A549 (cell line): Measurements from ENCODE around the gene RCCD1. TPM values are rescaled to one million over a fixed set of nuclear protein-coding genes. Genes with fewer than 3 reads are reported as not detected.

Experiments used
- ATAC-seq, 2 experiments: fragments of 200-7000 bp in 1 of 2; fragments of >200 bp in 1 of 2; cut with Nextera tagmentation in 1 of 2; cut with Tn5 transposase in 1 of 2; 3 replicates each; pipeline versions ENCODE4 v1.8.0 to v1.9.1; 2018 to 2020; ENCODE audit warnings: mild to moderate bottlenecking in 1 of 2, moderate library complexity in 1 of 2
- CTCF ChIA-PET: fragments of 300-600 bp; sonication (Branson Sonifier 250); formaldehyde crosslinking; extraction: SDS; loops from one replicate; lab custom pipeline; 2021; ENCODE audit warnings: antibody characterized with exemption, inconsistent platforms; lab: Yijun Ruan, JAX
- POLR2A ChIA-PET: fragments of 350-600 bp; formaldehyde crosslinking; extraction: SDS; loops from one replicate; lab custom pipeline; 2021; ENCODE audit warnings: antibody characterized with exemption, inconsistent platforms; lab: Yijun Ruan, JAX
- DNase-seq, 2 experiments: peaks; one replicate each; pipeline versions ENCODE4 v3.0.0 to v3.0.0-alpha.2; 2011 to 2016; ENCODE audit warnings: low read depth in 1 of 2, low spot score in 1 of 2
- FAIRE-seq: peaks from 2 replicates; lab custom pipeline; 2011; peaks lifted over from hg19 to GRCh38; lab: Jason Lieb, UNC
- H3K27ac ChIP-seq, 2 experiments: fragments of >200 bp; sonication (Bioruptor Twin); formaldehyde crosslinking; 3 replicates each; pipeline ENCODE4 v1.5.1; 2016 to 2017
- H3K4me1 ChIP-seq: fragments of >200 bp; sonication (Bioruptor Twin); formaldehyde crosslinking; 3 replicates; pipeline ENCODE4 v1.6.1; 2016
- H3K4me2 ChIP-seq: fragments of >200 bp; sonication (Bioruptor Twin); formaldehyde crosslinking; 3 replicates; pipeline ENCODE4 v1.6.1; 2016
- H3K4me3 ChIP-seq: fragments of >200 bp; sonication (Bioruptor Twin); formaldehyde crosslinking; 3 replicates; pipeline ENCODE4 v1.5.1; 2016
- H3K9me3 ChIP-seq: fragments of >200 bp; sonication (Bioruptor Twin); formaldehyde crosslinking; 3 replicates; pipeline ENCODE4 v1.6.1; 2016
- BCL3 ChIP-seq: fragments of >200 bp; sonication (Bioruptor Twin); formaldehyde crosslinking; IDR thresholded peaks from 3 replicates; pipeline ENCODE4 v1.6.1; 2016
- CTCF ChIP-seq: fragments of >200 bp; sonication (Bioruptor Twin); formaldehyde crosslinking; IDR thresholded peaks from 3 replicates; pipeline ENCODE4 v1.5.1; 2016
- EHMT2 ChIP-seq: fragments of 200-600 bp; sonication (generic); IDR thresholded peaks from 2 replicates; pipeline ENCODE4 v1.6.1; 2016; ENCODE audit warnings: antibody characterized with exemption, low read depth, mild to moderate bottlenecking, moderate library complexity
- ELK1 ChIP-seq: fragments of 150-350 bp; IDR thresholded peaks from 2 replicates; pipeline ENCODE4 v1.6.1; 2014; ENCODE audit warnings: low read depth, mild to moderate bottlenecking, low read length
- ESRRA ChIP-seq: fragments of 150-350 bp; IDR thresholded peaks from 2 replicates; pipeline ENCODE4 v1.6.1; 2014; ENCODE audit warnings: mild to moderate bottlenecking, low read length, borderline replicate concordance
- FOXS1 ChIP-seq: fragments of 250-450 bp; sonication (Bioruptor Pico); IDR thresholded peaks from 2 replicates; pipeline ENCODE4 v1.5.0; 2020; ENCODE audit warnings: mild to moderate bottlenecking, moderate library complexity
- GATA3 ChIP-seq: IDR thresholded peaks from 2 replicates; pipeline ENCODE4 v1.6.1; 2012; ENCODE audit warnings: borderline replicate concordance
- HDAC2 ChIP-seq: fragments of 200-600 bp; sonication (generic); IDR thresholded peaks from 2 replicates; pipeline ENCODE4 v1.6.1; 2016
- HES2 ChIP-seq: fragments of >200 bp; sonication (Bioruptor Twin); formaldehyde crosslinking; IDR thresholded peaks from 2 replicates; pipeline ENCODE4 v1.6.1; 2016
- HEYL ChIP-seq: fragments of 250-450 bp; sonication (Bioruptor Pico); IDR thresholded peaks from 2 replicates; pipeline ENCODE4 v1.8.0; 2021; ENCODE audit warnings: mild to moderate bottlenecking, moderate library complexity
- HOXB13 ChIP-seq: fragments of 250-450 bp; sonication (Bioruptor Pico); IDR thresholded peaks from 2 replicates; pipeline ENCODE4 v1.5.0; 2020; ENCODE audit warnings: low read depth, mild to moderate bottlenecking, moderate library complexity
- MAFK ChIP-seq: fragments of 450-650 bp; IDR thresholded peaks from 2 replicates; pipeline ENCODE4 v1.6.1; 2014; ENCODE audit not compliant: partially characterized antibody
- MYC ChIP-seq: IDR thresholded peaks from 2 replicates; pipeline ENCODE4 v1.6.1; 2012; ENCODE audit warnings: mild to moderate bottlenecking, inconsistent platforms, low read length, improper control_type of control experiment, borderline replicate concordance
- NPAS2 ChIP-seq: fragments of 250-450 bp; sonication (Bioruptor Pico); IDR thresholded peaks from 2 replicates; pipeline ENCODE4 v1.8.0; 2022; ENCODE audit warnings: mild to moderate bottlenecking, moderate library complexity, borderline replicate concordance
- RAD21 ChIP-seq, 2 experiments: fragments of >200 bp in 1 of 2; sonication (Bioruptor Twin) in 1 of 2; formaldehyde crosslinking in 1 of 2; IDR thresholded peaks in 1 of 2; conservative IDR thresholded peaks in 1 of 2; 2 replicates in 1 of 2; 3 replicates in 1 of 2; pipeline ENCODE4 v1.6.1; 2012 to 2018; ENCODE audit warnings: inconsistent platforms in 1 of 2
- RNF2 ChIP-seq: fragments of 200-600 bp; sonication (generic); IDR thresholded peaks from 2 replicates; pipeline ENCODE4 v1.6.1; 2016; ENCODE audit warnings: low read depth, mild to moderate bottlenecking, antibody characterized with exemption, moderate library complexity, borderline replicate concordance
- SMC3 ChIP-seq: fragments of >200 bp; sonication (Bioruptor Twin); formaldehyde crosslinking; IDR thresholded peaks from 3 replicates; pipeline ENCODE4 v1.6.1; 2018; ENCODE audit warnings: inconsistent platforms
- TFCP2L1 ChIP-seq: fragments of 250-450 bp; sonication (Bioruptor Pico); IDR thresholded peaks from 2 replicates; pipeline ENCODE4 v1.5.0; 2021; ENCODE audit warnings: mild to moderate bottlenecking
- ZFP36 ChIP-seq: fragments of 450-650 bp; IDR thresholded peaks from 2 replicates; pipeline ENCODE4 v1.6.1; 2014; ENCODE audit warnings: borderline replicate concordance; ENCODE audit not compliant: partially characterized antibody
- ZSCAN20 ChIP-seq: fragments of 250-450 bp; sonication (Bioruptor Pico); IDR thresholded peaks from 2 replicates; pipeline ENCODE4 v1.8.0; 2022; ENCODE audit warnings: mild to moderate bottlenecking, moderate library complexity
- WGBS: methylation state at CpG from one replicate; pipeline ENCODE4 v1.1.6; 2017; ENCODE audit errors: missing lambda C conversion rate; 5-methylcytosine and 5-hydroxymethylcytosine counted together
- polyA plus RNA-seq, 4 experiments: library from polyadenylated mRNA; depleted of rRNA in 3 of 4; stranded (reverse); fragments of >200 nt; fragmentation: RNase III in 1 of 4; extraction: RNeasy Plus Mini Kit Qiagen cat#74134 plus additional on column Dnase treatment in 1 of 4; gene quantifications; 2 replicates in 3 of 4; 3 replicates in 1 of 4; pipeline ENCODE4 v1.2.3, GENCODE V29; 2011 to 2017
- TF ChIP-seq, protein P1 (sequence below): fragments of 250-450 bp; sonication (Bioruptor Pico); IDR thresholded peaks from 2 replicates; pipeline ENCODE4 v1.5.0; 2021; ENCODE audit warnings: mild to moderate bottlenecking, moderate library complexity, borderline replicate concordance

The RCCD1 gene
- polyA plus RNA-seq, 2 of the 4 experiments (the other 2 are of a cell fraction) = 25.3 to 37.2 TPM

DNA sequence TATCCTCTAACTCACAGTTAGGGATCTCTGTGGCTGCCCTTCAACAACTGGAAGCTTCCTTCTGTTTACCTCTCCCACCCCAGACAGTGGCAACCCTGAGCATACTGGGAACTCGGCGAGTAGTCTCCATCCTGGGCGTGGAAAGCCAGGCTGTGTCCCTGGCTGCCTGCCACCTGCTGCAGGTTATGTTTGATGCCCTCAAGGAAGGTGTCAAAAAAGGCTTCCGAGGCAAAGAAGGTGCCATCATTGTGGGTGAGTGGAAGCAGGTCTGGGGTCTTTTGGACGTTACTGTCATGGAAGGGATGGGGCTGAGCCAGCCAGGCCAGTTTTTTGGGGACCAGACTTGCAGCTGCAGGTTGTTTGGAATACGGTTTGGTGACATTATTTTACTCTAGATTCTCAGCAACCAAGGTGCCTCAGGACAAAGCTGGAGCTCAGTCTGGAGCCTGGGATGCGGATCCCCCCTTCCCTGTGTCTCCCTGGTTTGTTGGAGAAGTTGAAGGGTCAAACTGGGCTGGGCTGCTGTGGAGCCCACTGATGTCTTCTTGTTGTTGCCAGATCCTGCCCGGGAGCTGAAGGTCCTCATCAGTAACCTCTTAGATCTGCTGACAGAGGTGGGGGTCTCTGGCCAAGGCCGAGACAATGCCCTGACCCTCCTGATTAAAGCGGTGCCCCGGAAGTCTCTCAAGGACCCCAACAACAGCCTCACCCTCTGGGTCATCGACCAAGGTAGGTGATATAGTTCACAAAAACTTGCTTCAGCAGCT, 12.1 kb upstream of the RCCD1 start:
- Histone ChIP-seq H3K4me2 (no peak overlapping the region), H3K4me1 (no peaks in the 10 kb centered on the region), H3K4me3 (no peak overlapping the region), H3K27ac (no peak overlapping the region), H3K9me3 (no peaks in the 10 kb centered on the region)
- ChIA-PET CTCF (interaction anchor here (0.7 to 25.4 kb wide), 8 partner anchors 6 to 329 kb away, joined by 3 to 536 read pairs (median 4); partner anchors contain the start of genes HDDC3, MAN2A2, RCCD1 and UNC45A), POLR2A (interaction anchor here (1.0 kb wide), 1 partner anchor 12 kb away, joined by 3 read pairs; the partner anchor contains the start of gene RCCD1)
- ATAC-seq (no peak), DNase-seq (no peak), FAIRE-seq (no peak)
- TF ChIP-seq TFCP2L1 (CRISPR knock-in tag) (no peak), GATA3 (no peak), RNF2 (no peak), RAD21 (conservative IDR thresholded peaks at IDR 0.05 in 1 of 2, IDR thresholded peaks at IDR 0.05 in 1 of 2) (no peak), BCL3 (no peak), MAFK (no peak), HEYL (CRISPR knock-in tag) (no peak), ESRRA (no peak), HES2 (no peak), HOXB13 (CRISPR knock-in tag) (no peak)
- TF ChIP-seq, protein P1, sequence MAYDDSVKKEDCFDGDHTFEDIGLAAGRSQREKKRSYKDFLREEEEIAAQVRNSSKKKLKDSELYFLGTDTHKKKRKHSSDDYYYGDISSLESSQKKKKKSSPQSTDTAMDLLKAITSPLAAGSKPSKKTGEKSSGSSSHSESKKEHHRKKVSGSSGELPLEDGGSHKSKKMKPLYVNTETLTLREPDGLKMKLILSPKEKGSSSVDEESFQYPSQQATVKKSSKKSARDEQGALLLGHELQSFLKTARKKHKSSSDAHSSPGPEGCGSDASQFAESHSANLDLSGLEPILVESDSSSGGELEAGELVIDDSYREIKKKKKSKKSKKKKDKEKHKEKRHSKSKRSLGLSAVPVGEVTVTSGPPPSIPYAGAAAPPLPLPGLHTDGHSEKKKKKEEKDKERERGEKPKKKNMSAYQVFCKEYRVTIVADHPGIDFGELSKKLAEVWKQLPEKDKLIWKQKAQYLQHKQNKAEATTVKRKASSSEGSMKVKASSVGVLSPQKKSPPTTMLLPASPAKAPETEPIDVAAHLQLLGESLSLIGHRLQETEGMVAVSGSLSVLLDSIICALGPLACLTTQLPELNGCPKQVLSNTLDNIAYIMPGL (CRISPR knock-in tag) = no peak
- WGBS = 91% methylated on average over 12 of the region's 12 CpGs

- FAIRE-seq (no peak), DNase-seq (no peak), ATAC-seq (no peak)
- Histone ChIP-seq H3K27ac (no peak overlapping the region), H3K4me1 (peaks cover 11% of the 10 kb centered on the region), H3K9me3 (no peaks in the 10 kb centered on the region), H3K4me3 (no peak overlapping the region), H3K4me2 (no peak overlapping the region)
- 95% methylated on average over 7 of the region's 7 CpGs for WGBS
- ChIA-PET CTCF (interaction anchor here (0.5 to 25.4 kb wide), 10 partner anchors 7 to 652 kb away, joined by 3 to 536 read pairs (median 3); partner anchors contain the start of genes HDDC3, RCCD1 and UNC45A), POLR2A (no interaction called here)
- TF ChIP-seq NPAS2 (CRISPR knock-in tag) (no peak), HDAC2 (no peak), ELK1 (no peak), FOXS1 (CRISPR knock-in tag) (no peak), EHMT2 (no peak)
Observed at GRCh38 chr15:90945091-90945490, 9.6 kb upstream of the RCCD1 start.

DNA sequence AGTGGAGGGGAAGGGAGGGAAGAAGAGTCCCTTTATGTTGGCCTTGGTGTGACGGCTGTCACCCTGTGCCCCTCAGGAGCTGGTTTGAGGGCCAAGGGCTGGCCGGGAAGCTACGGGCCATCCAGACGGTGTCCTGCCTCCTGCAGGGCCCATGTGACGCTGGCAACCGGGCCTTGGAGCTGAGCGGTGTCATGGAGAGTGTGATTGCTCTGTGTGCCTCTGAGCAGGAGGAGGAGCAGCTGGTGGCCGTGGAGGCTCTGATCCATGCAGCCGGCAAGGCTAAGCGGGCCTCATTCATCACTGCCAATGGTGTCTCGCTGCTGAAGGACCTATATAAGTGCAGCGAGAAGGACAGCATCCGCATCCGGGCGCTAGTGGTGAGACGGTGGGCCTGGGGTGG, 8.1 kb upstream of the RCCD1 start:
- Histone ChIP-seq H3K9me3 (no peaks in the 10 kb centered on the region), H3K4me2 (no peak overlapping the region), H3K4me1 (peaks cover 11% of the 10 kb centered on the region), H3K4me3 (no peak overlapping the region), H3K27ac (no peak overlapping the region)
- POLR2A ChIA-PET = interaction anchor here (0.6 to 2.0 kb wide), 3 partner anchors 8 to 1898 kb away, joined by 3 to 5 read pairs (median 5); partner anchors contain the start of genes RCCD1 and UNC45A
- FAIRE-seq (no peak), ATAC-seq (no peak; a peak in 1 of 6 replicates), DNase-seq (no peak)
- CTCF ChIA-PET = interaction anchor here (0.6 to 25.4 kb wide), 10 partner anchors 8 to 627 kb away, joined by 3 to 536 read pairs (median 5); partner anchors contain the start of genes HDDC3, RCCD1, UNC45A and VPS33B
- WGBS = 96% methylated on average over 12 of the region's 16 CpGs
- TF ChIP-seq CTCF (no peak), ZSCAN20 (no peak), HES2 (no peak), SMC3 (no peak), ZFP36 (no peak), MYC (no peak)
- TF ChIP-seq, protein P1 (CRISPR knock-in tag) = no peak
